Suppressor macrophage treated with lipopolysaccharide for 1 hour (primary cell): Measurements from ENCODE around the gene CSNK1G1.
"Not testable (repeated sequence)": the region's sequence is repeated elsewhere in the genome, so short reads cannot be mapped to it uniquely, and the experiment has no call there.

Source experiments
- DNase-seq, 3 donors: peaks; one replicate each; pipeline ENCODE4 v3.0.0-alpha.2; 2020 to 2022

CSNK1G1 gene

GRCh38 chr15:64236156-64236894, 119.6 kb downstream of the CSNK1G1 start:
- DNase-seq = no peak

DNA sequence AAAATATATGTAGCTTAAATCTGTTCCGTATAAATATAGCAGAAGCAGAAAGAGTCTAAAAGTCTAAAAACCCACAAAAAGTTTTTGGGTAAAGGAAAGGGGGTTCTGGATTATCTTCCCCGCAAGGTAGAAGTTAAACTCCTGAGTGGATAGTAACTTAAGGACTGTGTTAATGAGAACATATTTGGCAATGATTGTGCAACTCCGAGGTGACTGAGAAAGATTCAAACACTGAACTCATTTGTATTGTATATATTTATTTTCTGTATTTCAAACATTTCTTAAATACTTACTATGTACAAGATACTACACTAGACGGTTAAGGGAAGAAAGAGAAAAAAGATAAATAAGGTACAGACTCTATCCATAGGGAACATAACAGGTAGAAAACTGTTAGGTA, 120.4 kb downstream of the CSNK1G1 start:
- peak in 1 of 3 donors; percentile 4 for DNase-seq

GRCh38 chr15:64233299-64233698, 122.7 kb downstream of the CSNK1G1 start:
- DNase-seq = no peak

DNA sequence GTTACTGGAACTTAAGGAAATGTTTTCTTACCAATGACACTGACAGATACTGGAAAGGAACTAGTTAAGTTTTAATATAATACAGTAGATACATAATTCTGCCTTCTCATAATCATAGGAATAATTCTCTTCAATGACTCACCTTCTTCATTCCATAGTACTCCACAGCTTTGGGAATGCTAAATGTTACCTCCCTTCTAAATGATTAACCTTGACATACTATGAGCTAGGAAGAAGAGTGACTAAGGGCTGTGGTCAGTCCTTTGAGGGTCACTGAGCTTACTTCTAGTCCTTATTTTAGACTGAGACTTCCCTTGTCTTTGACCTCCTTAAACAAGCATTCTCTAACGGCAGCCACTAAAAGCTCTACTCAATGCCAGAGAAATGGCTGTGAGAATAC, 123.6 kb downstream of the CSNK1G1 start:
- DNase-seq = peak in 1 of 3 donors; percentile 10

GRCh38 chr15:64229129-64229724, 126.7 kb downstream of the CSNK1G1 start:
- DNase-seq = no peak

DNA sequence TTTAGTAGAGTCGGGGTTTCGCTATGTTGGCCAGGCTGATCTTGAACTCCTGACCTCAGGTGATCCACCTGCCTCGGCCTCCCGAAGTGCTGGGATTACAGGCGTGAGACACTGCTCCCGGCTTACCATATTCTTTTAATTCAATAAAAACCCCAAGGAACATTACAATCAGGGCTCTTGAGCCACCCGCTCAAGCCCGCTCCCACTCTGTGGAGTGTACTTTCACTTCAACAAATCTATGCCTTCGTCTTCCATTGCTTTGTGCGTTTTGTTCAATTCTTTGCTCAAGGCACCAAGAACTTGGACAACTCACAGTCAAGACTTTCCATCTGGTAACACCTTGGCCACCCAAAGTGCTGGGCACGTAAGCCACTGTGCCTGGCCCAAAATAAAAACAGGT, 130.2 kb downstream of the CSNK1G1 start:
- no peak for DNase-seq

DNA sequence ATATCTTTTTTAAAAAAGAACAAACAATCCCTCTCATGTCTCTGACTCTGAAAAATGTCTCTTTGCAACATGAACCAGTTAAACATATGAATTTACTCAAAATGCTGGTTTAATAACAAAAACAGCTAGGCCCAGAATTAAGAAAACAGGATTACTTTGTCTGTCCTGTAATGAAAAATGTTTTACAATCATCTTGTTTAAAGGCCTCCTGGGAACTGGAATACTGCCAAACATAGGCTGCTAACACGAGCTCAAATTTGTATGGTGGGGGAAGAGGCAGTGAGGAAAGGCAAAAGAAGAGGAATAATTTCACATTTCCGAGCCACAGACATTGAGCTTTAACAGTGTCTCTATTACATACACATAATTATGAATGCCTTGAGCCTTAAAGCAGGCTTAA, 131.5 kb downstream of the CSNK1G1 start:
- no peak for DNase-seq

DNA sequence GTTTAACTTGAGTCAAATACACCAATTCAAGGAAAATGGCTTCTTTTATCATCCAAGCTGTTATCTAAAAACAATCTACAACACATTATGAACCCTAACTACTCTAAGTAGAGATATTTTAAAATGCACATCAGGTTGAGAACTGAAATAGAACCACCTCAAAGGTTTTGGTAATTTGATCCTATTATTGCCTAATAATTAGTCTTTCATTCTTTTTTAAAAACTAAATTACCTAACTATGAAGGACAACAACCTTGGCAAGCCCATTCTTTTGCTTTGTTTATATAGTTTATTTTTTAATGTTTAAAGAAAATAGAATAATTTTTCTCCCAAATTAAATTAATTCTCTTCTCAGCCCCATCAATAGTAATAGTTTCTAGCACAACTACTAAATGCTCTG, 132.1 kb downstream of the CSNK1G1 start:
- DNase-seq = no peak

DNA sequence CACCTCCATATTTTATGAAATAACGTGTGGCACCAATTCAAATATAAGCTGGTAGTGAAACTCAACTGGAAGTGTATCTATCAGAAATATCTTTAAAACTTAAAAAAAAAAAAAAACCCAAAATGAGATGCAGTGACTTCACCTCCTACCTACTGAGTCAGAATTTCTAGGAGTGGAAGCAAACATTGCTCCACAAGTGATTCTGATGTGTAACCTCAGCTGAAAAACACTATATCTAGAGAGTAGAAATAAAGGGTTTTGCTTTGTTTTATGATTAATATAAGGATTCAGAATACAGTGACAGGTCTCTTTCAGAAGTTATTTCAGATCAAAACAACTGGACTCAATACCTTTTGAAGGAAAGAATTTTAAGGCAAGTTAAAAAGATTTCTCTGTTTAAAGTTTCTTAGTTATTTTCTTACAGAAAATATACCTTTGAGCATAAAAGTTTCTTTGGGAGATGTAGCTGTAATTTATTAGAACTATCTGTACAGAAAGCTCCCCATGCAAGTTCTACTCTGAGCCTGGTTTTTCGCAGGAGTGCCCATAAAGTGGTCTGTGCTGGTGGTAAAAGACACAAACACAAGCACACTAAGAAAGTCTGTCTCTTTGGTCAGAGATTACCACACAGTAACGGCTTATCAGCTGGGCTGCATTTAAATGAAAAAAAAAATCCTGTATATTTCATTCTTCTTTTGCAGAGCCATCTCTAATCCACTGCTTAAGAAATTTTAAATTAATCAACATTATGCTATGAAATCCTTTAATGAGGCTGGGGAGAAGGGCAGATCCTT, 133.2 kb downstream of the CSNK1G1 start:
- peak in 2 of 3 donors; percentile 17 to 39 for DNase-seq

GRCh38 chr15:64221911-64222310, 134.1 kb downstream of the CSNK1G1 start:
- not testable (repeated sequence) for DNase-seq

- DNase-seq = not testable (repeated sequence)
These were observed 138.6 kb downstream of the CSNK1G1 start for GRCh38 chr15:64217429-64217750.

- no peak for DNase-seq
These were observed 139.1 kb downstream of the CSNK1G1 start for GRCh38 chr15:64216730-64217428.

- DNase-seq = no peak
These were observed 139.8 kb downstream of the CSNK1G1 start for GRCh38 chr15:64216196-64216595.

DNA sequence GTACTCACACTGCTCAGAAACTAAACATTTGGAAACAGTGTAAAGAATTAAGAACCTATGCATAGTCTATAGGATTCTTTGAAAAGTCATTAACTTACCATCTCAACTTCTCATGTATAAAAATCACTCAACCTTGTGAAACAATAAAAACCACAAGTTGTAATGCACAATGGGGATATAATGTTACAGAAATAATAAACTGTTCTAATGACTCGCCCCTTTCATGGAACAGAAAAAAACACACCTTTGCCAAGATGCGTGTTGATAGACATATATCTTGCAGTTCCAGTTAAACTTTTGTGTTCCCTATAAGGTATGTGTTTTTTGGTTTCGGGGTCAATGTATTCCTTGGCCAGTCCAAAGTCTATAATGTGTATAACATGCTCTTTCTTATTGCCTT, 142.3 kb downstream of the CSNK1G1 start:
- no peak for DNase-seq

GRCh38 chr15:64211696-64212095, 144.3 kb downstream of the CSNK1G1 start:
- no peak for DNase-seq

DNA sequence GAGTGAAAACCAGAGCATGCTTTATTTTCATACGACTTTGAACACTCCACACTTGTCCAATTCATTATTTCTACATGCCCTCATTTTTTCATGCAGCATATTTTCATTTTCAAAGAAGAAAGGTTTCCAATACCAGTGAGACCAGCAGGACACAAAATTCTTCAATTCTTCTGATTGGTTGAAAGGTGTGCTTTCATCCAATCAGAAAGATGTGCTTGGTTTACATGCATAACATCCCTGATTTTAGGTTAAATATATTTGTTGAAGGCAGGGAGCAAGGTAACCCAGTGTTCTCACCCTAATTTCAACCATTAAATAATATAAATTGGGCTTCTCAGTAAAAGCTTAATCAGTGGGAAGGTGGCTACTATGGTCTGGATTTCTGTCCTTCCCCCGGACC, 145.6 kb downstream of the CSNK1G1 start:
- DNase-seq = no peak

DNA sequence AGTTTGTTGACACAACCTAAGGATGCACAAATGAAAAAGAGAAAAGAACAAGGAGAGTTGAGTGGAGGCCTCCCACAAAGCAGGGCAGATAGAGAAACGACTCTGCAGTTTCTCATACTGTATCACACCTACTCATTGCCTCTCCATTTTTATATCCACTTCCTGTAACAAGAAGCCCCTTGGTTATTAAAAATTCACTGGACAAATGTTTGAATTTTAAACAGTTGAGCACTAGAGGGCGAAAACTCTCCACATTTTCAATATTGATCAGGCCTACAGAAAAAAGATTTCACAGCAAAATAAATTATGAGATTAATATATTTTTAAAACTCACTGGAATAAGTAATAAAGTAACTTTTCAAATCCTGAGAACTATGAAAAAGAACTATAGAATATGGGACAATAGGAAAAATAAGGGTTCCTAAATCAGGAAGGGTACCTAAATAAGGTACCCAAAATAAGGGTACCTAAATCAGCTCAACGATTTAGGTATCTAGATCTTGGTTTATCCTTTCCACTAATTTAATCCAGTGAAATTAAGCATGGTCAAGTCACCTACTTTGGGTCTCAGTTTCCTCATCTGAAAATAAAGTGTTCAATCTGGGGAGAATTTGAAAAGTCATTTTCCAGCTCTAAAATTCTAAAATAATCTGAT, 146.2 kb downstream of the CSNK1G1 start:
- DNase-seq = peak; percentile 52 to 67 (median 67)

DNA sequence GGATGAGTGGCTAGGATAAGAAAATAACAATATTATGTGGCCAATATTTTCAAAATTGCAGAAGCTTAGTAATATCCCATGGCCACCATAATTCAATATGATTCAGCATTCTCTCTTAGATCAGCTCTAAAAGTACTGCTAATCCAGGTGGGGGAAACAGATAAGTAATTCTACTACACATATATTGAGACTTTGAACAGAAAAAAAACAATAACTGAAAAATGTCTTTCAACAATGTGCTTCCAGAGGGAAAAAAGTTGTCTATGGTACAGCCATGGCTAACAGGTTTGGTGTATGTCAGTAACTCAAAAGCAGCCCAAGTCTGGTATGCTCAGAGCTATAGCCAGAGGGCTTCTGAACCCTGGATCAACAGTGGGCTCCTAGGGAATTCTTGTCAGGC, 150.8 kb downstream of the CSNK1G1 start:
- DNase-seq = no peak

DNA sequence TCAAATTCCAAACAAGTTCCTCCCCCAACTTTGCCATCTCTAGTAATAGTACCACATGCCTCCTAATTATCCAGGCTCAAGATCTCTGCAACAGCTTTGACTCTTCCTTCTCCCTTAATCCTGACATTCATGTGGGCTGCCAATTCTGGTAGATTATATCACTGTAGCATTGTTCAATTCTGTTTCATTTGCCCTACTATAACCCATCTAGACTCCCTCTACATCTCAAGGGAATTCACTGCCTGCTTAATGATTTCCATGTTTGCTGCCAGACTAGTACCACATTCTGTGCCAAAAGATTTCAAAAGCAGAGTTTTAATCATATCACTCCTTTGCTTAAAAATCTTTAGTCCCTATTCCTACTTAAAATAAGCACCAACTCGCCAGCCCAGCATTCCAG, 158.5 kb downstream of the CSNK1G1 start:
- DNase-seq = no peak

GRCh38 chr15:64193971-64194370, 162.0 kb downstream of the CSNK1G1 start:
- DNase-seq = no peak

DNA sequence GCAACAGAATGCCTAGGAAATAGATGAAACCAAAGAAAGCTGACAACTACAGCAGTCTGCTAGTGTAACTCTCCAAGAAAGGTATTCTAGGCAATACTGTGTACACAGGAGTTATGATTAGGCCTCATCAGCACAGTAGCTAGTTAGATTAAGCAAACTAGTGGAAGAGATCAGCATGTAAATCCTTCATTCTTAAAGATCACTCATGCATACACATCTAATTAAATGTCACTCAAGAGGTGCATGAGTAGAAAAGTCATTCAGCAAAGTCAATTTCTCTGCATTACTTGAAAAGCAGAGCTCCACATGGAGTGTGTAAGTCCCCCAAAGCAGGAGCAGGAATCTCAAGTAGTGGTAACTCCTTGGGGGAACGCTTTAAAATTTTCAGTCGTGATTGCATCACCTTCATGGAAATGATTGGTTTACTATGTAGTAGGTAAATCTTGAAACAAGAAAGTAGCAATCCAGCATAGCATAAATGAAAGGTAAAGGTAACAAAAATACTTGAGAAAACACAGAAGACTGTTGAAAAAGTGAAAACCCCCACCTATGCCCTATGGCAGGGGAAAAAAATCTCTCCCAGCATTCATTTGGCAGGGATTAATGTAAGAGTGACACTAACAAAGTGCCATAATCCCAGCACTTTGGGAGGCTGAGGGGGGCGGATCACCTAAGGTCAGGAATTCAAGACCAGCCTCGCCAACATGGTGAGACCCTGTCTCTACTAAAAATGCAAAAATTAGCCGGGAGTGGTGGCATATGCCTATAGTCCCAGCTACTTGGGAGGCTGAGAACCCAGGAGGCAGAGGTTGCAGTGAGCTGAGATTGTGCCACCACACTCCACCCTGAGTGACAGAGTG, 163.8 kb downstream of the CSNK1G1 start:
- DNase-seq = no peak
